ENCODE measurements around the gene GRIA4. TPM values are rescaled to one million over a fixed set of nuclear protein-coding genes. Genes with fewer than 3 reads are reported as not detected.

Gene GRIA4
- polyA plus RNA-seq (ENCODE audit: insufficient read depth in 1 of 5, insufficient read length in 5 of 5, low replicate concordance in 1 of 5), result under 1 TPM; 0.38 to 0.69 (median 0.51) TPM
- long read RNA-seq, donor 1, result 0 reads
- long read RNA-seq, donor 2, result 0 reads
- long read RNA-seq, donor 3, result 0 reads
- long read RNA-seq, donor 4, result 0 reads
- long read RNA-seq, donor 5, result 0 reads
- long read RNA-seq, donor 6, partial matches to known transcripts, result 0 of 1 reads
- long read RNA-seq, donor 6, other reads (novel, unspliced or antisense), result 0 of 1 reads
- long read RNA-seq, donor 7, result 0 reads
- long read RNA-seq, donor 8, result 0 reads

- peak; percentile 12 to 13 for DNase-seq
Observed at GRCh38 chr11:105609832-105610781, at the start of gene GRIA4. Gene GRIA4 (plus strand): TSS chr11:105610073. CDS start chr11:105610998, 925 bp downstream.

GRCh38 chr11:105573091-105573490 lies 36.8 kb upstream of the GRIA4 start:
- no peak for DNase-seq

- no peak for DNase-seq
Observed at GRCh38 chr11:105574974-105575373, 34.9 kb upstream of the GRIA4 start.

GRCh38 chr11:105577641-105578040 lies 32.2 kb upstream of the GRIA4 start:
- DNase-seq, result peak; percentile 42 to 63

GRCh38 chr11:105579111-105579510 lies 30.8 kb upstream of the GRIA4 start:
- no peak for DNase-seq

DNA sequence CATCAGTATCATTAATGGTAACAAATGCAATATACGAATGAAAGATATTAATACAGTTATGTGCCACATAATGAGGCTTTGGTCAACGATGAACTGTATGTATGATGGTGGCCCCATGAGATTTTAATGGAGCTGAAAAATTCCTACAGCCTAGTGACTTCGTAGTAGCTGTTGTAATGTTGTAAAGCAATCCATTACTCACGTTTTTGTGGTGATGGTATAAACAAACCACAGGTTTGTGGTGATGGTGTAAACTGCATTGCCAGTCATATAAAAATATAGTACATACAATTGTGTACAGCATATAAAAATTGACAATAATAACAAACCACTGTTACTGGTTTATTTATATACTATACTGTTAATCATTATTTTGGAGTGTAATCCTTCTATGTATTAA lies 27.4 kb upstream of the GRIA4 start:
- DNase-seq, result no peak

- DNase-seq, result no peak
Observed at GRCh38 chr11:105588001-105588400, 21.9 kb upstream of the GRIA4 start.

GRCh38 chr11:105589346-105589745 lies 20.5 kb upstream of the GRIA4 start:
- DNase-seq, result no peak

DNA sequence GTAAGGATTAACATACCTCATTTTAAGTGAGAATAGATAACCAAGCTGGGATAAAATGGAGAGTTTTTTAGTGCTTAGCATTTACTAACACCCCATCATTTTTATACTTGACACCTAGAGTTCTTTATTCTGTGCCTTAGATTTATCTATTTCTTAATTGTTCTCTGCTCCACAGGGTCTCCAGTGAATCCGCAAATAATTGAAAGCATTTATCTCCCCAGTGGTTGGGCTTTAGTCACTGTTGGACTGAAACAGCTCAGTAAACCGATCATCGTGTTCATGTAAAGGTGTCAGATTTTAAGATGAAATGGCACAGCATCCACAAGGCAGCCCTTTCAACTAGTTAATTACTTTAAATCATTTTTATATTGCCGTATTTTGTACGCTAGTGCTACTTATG lies 17.8 kb upstream of the GRIA4 start:
- DNase-seq, result no peak

DNA sequence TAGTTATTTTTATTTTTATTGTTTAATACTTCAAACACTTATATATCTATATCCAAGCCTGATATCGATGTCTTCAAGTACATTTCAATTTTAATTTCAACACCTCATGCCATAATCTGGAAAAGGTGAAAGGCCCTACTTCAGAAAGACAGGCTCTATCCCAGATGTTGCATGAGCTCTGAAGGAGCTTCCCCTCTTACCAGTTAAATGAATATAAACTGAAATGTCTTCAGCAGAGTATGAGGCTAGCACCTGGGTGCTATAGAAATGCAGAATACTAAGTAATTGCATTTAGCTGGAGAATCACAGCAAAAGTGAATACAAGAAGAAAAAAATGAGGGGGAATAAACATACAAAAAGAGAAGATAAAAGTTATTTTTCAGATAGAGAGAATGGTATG lies 11.5 kb upstream of the GRIA4 start:
- no peak for DNase-seq

GRCh38 chr11:105603156-105603555 lies 6.7 kb upstream of the GRIA4 start:
- DNase-seq, result no peak

GRCh38 chr11:105609341-105609781 lies 512 bp upstream of the GRIA4 start:
- DNase-seq, result no peak

GRCh38 chr11:105610871-105611571 lies 1.1 kb downstream of the GRIA4 start:
- peak in 1 of 2 donors; percentile 2 for DNase-seq

DNA sequence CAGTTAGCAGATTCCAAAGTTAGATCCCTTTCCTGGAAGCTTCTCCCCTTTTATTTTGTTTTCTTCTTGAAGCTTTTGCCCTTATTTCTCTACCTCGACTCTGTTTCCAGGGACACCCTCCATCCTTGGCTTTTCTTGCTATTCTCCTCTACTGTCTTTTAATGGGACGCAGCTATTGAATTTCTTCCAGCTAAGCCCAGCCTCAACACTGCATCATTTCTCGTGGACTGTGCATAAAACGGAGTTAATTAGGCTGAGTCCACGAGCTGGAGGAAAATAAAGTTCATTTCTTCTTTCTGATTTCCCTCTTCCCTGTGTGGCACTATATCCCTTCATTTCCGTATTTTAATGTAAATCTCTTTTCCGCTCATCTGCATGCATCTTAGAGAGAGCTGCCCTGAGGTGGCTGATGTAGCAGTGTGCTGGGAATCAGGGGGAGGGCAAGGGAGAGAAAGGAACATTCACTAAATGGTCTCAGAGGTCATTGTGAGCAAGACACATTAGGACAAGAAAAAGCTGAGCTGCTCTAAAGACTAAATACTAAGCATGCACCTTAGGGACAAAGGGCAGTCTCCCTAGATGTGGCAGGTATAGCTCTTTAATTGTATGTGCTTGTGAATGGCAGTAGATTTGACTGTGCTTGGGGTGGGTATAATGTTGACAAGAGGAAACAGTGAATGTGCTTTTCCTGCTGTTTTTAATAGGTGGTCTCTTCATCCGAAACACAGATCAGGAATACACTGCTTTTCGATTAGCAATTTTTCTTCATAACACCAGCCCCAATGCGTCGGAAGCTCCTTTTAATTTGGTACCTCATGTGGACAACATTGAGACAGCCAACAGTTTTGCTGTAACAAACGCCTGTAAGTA lies 1.9 kb downstream of the GRIA4 start:
- DNase-seq, result peak in 1 of 2 donors; percentile 6

- DNase-seq, result no peak
Observed at GRCh38 chr11:105612771-105613170, 2.9 kb downstream of the GRIA4 start.

GRCh38 chr11:105613183-105613582 lies 3.3 kb downstream of the GRIA4 start:
- DNase-seq, result no peak

- no peak for DNase-seq
Observed at GRCh38 chr11:105618343-105618955, 8.6 kb downstream of the GRIA4 start.

DNA sequence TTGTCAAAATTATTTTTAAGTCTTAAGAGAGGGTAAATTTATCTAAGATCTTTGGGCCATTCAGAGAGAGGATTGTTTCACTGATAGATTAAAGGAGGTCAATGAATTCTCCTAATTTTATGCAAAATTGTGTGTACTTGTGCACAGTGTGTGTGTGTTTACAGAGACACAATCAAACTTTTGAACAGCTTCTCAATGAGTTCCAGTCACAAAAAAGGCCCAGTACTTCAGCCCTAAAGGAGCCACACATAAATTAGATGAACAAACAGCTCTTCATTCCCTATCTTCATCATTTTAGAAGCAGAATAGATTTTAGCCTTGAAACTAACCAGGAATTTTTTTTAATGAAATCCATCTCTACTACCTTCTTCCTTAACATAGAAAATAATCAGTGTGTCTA lies 9.7 kb downstream of the GRIA4 start:
- no peak for DNase-seq

GRCh38 chr11:105622016-105622415 lies 12.1 kb downstream of the GRIA4 start:
- no peak for DNase-seq

DNA sequence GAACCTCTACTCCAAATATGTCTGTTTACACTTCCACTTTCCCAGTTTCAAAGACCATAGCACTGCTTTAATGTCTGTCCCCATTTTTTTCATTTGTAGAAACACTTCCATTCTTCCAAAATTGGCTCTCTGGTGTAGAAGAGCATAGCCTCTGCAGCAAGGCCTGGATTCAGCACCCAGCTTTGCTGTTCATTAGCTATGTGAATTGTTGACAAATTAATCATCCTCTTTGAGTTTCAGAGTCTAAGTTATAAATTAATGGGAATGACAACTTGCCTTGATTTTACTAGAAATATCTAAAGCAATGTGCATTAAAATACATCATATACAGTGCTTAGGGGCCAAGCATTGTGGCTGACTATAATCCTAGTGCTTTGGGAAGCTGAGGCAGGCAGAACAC lies 22.4 kb downstream of the GRIA4 start:
- DNase-seq, result no peak

- DNase-seq, result no peak
Observed at GRCh38 chr11:105635466-105635865, 25.6 kb downstream of the GRIA4 start.

Data from right lung (tissue), 10 donors.